ENCODE data around the gene SLC22A8.
"Not testable (repeated sequence)": the region's sequence is repeated elsewhere in the genome, so short reads cannot be mapped to it uniquely, and the experiment has no call there.

The SLC22A8 gene, protein sequence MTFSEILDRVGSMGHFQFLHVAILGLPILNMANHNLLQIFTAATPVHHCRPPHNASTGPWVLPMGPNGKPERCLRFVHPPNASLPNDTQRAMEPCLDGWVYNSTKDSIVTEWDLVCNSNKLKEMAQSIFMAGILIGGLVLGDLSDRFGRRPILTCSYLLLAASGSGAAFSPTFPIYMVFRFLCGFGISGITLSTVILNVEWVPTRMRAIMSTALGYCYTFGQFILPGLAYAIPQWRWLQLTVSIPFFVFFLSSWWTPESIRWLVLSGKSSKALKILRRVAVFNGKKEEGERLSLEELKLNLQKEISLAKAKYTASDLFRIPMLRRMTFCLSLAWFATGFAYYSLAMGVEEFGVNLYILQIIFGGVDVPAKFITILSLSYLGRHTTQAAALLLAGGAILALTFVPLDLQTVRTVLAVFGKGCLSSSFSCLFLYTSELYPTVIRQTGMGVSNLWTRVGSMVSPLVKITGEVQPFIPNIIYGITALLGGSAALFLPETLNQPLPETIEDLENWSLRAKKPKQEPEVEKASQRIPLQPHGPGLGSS

GRCh38 chr11:63015521-63016215 lies at the start of gene SLC22A8:
Gene SLC22A8 (minus strand): TSS chr11:63015841. CDS start chr11:63014958, 883 bp downstream.
- no peak for DNase-seq (ENCODE audit: low spot score)

GRCh38 chr11:63046203-63046602 lies 30.6 kb upstream of the SLC22A8 start:
- not testable (repeated sequence) for DNase-seq (ENCODE audit: low spot score)

GRCh38 chr11:63042596-63042995 lies 27.0 kb upstream of the SLC22A8 start:
- DNase-seq (ENCODE audit: low spot score), result no peak

DNA sequence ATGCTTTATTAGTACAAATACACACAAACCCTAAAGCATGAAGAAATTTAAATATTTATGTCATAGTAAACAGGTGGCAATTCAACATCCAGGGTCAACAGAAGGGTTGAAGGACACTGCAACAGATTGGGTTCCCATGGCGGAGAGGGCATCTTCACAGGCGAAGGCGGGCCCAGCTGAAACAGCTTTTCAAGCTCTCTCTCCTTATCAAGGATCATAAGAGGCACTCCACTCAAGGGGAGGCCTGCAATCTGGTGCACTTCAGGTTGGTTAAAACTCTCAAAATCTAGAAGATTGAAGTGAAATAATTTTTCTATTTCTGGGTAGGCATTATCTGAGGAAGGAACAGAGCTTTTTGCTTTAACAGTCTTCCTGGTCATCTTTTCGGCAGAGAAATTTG lies 16.8 kb upstream of the SLC22A8 start:
- peak; percentile 1 for DNase-seq (ENCODE audit: low spot score)

- peak; percentile 87 for DNase-seq (ENCODE audit: low spot score)
These were observed 8.4 kb upstream of the SLC22A8 start for GRCh38 chr11:63023841-63024648.

GRCh38 chr11:63023222-63023814 lies 7.7 kb upstream of the SLC22A8 start:
- DNase-seq (ENCODE audit: low spot score), result no peak

GRCh38 chr11:63022441-63022840 lies 6.8 kb upstream of the SLC22A8 start:
- DNase-seq (ENCODE audit: low spot score), result no peak

DNA sequence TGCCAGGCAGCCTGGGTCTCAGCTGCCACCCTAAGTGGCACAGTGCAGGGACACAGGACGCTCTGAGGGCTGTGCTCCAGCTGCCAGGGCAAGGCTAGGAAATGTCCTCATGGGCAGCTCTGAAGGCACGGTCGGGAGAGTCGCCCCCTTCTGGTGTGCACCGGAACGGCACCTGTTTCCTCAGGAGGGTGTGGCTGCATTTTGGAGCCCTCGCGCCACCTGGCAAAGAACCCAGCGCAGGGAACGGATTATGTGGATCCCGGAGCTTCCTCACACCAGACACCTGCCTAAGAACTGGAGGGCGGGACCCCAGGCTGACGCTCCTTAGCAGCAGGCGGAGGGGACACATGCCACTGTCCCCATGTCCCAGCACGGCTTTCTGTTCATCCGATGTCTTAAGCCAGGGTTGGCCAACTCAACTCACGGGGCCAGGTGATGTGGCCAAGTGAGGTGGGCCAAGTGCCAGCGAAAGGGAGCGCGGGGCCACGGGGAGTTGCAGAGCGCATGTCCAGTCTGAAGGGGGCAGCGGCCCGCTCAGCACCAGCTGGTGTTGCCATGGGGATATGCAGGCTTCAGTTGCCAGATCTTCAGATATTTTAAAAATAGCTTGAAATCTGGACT lies 5.1 kb upstream of the SLC22A8 start:
- peak; percentile 72 for DNase-seq (ENCODE audit: low spot score)

- DNase-seq (ENCODE audit: low spot score), result no peak
These were observed 3.9 kb upstream of the SLC22A8 start for GRCh38 chr11:63019506-63019905.

GRCh38 chr11:63017306-63017974 lies 1.8 kb upstream of the SLC22A8 start:
- DNase-seq (ENCODE audit: low spot score), result no peak

DNA sequence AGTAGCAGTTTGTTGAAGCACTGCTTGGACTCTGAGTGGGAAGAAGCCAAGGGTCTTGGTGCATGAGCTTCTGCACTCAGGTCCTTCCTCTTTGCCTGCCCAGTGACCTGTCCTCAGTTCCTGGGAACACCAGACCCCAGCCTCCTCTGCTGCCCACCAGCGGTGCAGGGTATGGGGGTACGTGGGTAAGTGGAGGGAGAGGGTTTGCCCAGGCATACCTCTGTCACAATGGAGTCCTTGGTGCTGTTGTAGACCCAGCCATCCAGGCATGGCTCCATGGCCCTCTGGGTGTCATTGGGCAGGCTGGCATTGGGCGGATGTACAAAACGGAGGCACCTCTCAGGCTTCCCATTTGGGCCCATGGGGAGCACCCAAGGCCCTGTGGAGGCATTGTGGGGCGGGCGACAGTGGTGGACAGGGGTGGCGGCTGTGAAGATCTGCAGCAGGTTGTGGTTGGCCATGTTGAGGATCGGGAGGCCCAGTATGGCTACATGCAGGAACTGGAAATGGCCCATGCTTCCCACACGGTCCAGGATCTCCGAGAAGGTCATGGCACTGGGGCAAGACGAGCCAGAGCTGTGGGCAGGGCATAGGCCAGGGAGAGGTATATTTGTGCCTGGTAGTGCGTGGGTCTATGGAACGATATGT lies 1.1 kb downstream of the SLC22A8 start:
- DNase-seq (ENCODE audit: low spot score), result no peak

GRCh38 chr11:63012839-63013238 lies 2.8 kb downstream of the SLC22A8 start:
- DNase-seq (ENCODE audit: low spot score), result no peak

- no peak for DNase-seq (ENCODE audit: low spot score)
These were observed 3.2 kb downstream of the SLC22A8 start for GRCh38 chr11:63012430-63012829.

DNA sequence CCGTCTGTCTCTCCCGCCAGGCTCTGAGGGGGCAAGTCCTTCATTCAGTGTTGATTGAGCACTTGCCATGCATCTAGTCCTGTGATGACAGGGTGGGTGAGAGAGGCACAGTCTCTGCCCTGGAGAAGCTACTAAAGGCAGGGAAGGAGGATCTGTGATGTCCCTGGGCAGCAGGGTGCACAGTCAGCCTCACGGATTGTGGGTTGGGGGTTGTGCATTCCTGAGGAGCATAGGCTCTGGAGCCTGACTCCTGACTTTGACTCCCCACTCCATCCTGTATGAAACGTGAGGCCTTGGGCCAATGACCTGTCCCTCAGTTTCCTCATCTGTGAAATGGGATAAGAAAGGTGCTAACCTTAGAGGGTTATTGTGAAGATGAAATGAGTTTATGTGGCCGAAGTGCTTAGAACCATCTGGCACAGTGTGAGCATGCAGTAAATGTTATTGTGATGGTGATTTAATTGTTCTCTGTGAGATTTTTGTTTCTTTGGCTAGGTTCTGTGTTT lies 4.7 kb downstream of the SLC22A8 start:
- DNase-seq (ENCODE audit: low spot score), result no peak

- DNase-seq (ENCODE audit: low spot score), result no peak
These were observed 7.7 kb downstream of the SLC22A8 start for GRCh38 chr11:63007920-63008319.

GRCh38 chr11:63001456-63001855 lies 14.2 kb downstream of the SLC22A8 start:
- DNase-seq (ENCODE audit: low spot score), result no peak

DNA sequence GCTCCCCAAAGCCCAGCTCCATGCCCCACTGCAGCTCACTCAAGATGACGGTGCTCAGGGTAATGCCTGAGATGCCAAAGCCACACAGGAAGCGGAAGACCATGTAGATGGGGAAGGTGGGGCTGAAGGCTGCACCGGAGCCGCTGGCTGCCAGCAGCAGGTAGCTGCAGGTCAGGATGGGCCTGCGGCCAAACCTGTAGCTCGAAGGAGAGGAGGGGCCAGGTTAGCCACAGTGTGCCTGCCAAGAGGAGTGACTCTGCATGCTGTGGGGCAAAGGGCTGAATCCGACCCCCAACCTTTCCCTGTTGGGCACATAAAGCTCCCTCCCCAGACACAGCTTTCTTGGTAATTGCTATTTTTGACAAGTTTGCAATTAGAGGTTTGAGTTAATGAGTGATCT lies 16.0 kb downstream of the SLC22A8 start:
- DNase-seq (ENCODE audit: low spot score), result no peak

- no peak for DNase-seq (ENCODE audit: low spot score)
These were observed 16.5 kb downstream of the SLC22A8 start for GRCh38 chr11:62999156-62999555.

GRCh38 chr11:62996271-62996670 lies 19.4 kb downstream of the SLC22A8 start:
- DNase-seq (ENCODE audit: low spot score), result no peak

DNA sequence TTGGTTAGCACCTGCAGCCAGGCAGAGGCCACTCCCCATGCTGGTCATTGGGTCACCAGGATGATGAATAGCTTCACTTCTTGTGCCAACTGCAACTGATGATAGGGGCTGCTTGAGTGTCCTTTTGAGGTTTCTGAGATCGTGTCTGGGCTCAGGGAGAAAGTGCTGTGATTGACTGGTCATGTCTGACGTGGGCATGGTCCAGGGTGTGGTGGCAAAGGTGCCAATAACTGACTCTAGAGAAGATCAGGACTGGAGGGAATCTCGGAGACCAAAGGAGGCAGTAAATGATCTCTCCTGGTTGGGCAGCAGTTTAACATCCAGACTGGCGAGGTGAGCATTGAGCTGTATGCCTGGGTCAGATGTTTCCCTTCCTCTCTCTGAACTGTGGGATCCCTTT lies 20.9 kb downstream of the SLC22A8 start:
- DNase-seq (ENCODE audit: low spot score), result no peak

All from iPS-NIHi11 (cell line).